Central memory CD8-positive, alpha-beta T cell (primary cell): ENCODE results near the gene KRTAP20-1.

Experiments used
- ATAC-seq: fragments of 150-1000 bp; cut with Tn5 transposase; replicated peaks from 2 replicates; pipeline ENCODE4 v1.10.0; 2022; ENCODE audit warnings: mild to moderate bottlenecking, moderate FRiP score, moderate number of reproducible peaks; ENCODE audit not compliant: poor library complexity, severe bottlenecking; ENCODE audit errors: extremely low read depth
- DNase-seq, 2 donors: peaks; one replicate each; pipeline ENCODE4 v3.0.0; 2021; ENCODE audit warnings: low spot score in 2 of 2
- H3K27ac Mint-ChIP-seq: one replicate; pipeline ENCODE4 v1.8.0; 2022; ENCODE audit warnings: low read depth, mild to moderate bottlenecking, moderate library complexity, mixed read lengths
- H3K27me3 Mint-ChIP-seq: one replicate; pipeline ENCODE4 v1.8.0; 2022; ENCODE audit warnings: mixed read lengths
- H3K36me3 Mint-ChIP-seq: one replicate; pipeline ENCODE4 v1.8.0; 2022; ENCODE audit warnings: mild to moderate bottlenecking, moderate library complexity, mixed read lengths; ENCODE audit not compliant: insufficient read depth
- H3K4me1 Mint-ChIP-seq: one replicate; pipeline ENCODE4 v1.8.0; 2022; ENCODE audit warnings: mixed read lengths
- H3K4me3 Mint-ChIP-seq: one replicate; pipeline ENCODE4 v1.8.0; 2022; ENCODE audit warnings: mild to moderate bottlenecking, moderate library complexity, mixed read lengths
- H3K9me3 Mint-ChIP-seq: one replicate; pipeline ENCODE4 v1.8.0; 2022; ENCODE audit warnings: mixed read lengths

Gene KRTAP20-1

DNA sequence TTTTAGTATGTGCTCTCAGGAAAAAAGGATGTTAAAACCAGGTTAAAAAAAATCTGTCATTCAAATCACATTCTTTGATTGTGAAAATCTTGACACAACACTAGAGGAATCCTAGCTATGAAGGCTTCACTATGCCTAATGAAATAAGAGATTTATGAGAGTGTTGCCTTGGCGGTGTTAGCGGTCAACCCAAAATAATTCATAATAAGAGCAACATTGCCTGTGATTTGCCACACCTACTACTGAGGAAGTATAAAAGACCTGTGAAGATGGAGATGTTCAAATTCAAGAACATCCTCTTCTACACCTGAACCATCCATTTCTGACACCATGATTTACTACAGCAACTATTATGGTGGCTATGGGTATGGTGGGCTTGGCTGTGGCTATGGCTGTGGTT lies at the start of gene KRTAP20-1:
Gene KRTAP20-1 (plus strand): TSS at position 301 of the 400 bp plus-strand sequence. CDS start 30 bp downstream, at position 331.
- H3K36me3 Mint-ChIP-seq, result no peaks in the 10 kb centered on the region
- no peak within 1 kb of the TSS for H3K27ac Mint-ChIP-seq
- no peak within 1 kb of the TSS for H3K4me3 Mint-ChIP-seq
- DNase-seq (no peak), ATAC-seq (no peak)
- no peaks in the 10 kb centered on the region for H3K4me1 Mint-ChIP-seq
- no peaks in the 10 kb centered on the region for H3K9me3 Mint-ChIP-seq
- H3K27me3 Mint-ChIP-seq, result no peaks in the 10 kb centered on the region

- Mint-ChIP-seq H3K4me3 (no peak overlapping the region), H3K27ac (no peak overlapping the region), H3K36me3 (no peaks in the 10 kb centered on the region), H3K4me1 (no peaks in the 10 kb centered on the region), H3K9me3 (peaks cover 11% of the 10 kb centered on the region), H3K27me3 (no peaks in the 10 kb centered on the region)
- no peak for DNase-seq
- no peak for ATAC-seq
Measured at GRCh38 chr21:30567617-30568016, 48.6 kb upstream of the KRTAP20-1 start.

- H3K4me3 Mint-ChIP-seq, result no peak overlapping the region
- no peaks in the 10 kb centered on the region for H3K4me1 Mint-ChIP-seq
- no peaks in the 10 kb centered on the region for H3K27me3 Mint-ChIP-seq
- no peak overlapping the region for H3K27ac Mint-ChIP-seq
- ATAC-seq (no peak), DNase-seq (no peak)
- H3K9me3 Mint-ChIP-seq, result peaks cover 4% of the 10 kb centered on the region
- H3K36me3 Mint-ChIP-seq, result no peaks in the 10 kb centered on the region
Measured at GRCh38 chr21:30577766-30578165, 38.5 kb upstream of the KRTAP20-1 start.

- no peak for DNase-seq
- Mint-ChIP-seq H3K9me3 (peaks cover 6% of the 10 kb centered on the region), H3K36me3 (no peaks in the 10 kb centered on the region), H3K4me1 (no peaks in the 10 kb centered on the region), H3K27me3 (no peaks in the 10 kb centered on the region), H3K27ac (no peak overlapping the region), H3K4me3 (no peak overlapping the region)
- no peak for ATAC-seq
Measured at GRCh38 chr21:30579346-30579745, 36.9 kb upstream of the KRTAP20-1 start.

DNA sequence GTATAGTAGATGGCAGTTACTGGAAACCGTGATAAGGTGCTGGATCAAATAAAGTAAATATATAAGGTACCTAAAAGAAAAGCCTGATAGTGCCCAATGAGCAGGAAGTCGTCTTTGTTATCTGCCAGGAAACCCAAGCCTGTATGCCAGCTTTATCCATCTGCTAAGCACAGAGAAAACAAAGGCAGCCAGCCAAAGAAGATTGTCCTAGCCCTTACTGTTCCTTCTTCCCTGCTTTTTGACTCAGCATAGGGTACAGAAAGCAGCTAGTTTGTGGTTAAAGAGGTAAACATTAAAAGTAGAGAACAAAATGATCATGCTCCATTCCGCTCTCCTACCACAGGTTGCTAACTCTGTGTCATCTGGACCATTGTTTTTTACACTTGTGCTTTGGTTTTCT lies 36.1 kb upstream of the KRTAP20-1 start:
- no peak for ATAC-seq
- no peak overlapping the region for H3K27ac Mint-ChIP-seq
- no peak overlapping the region for H3K4me3 Mint-ChIP-seq
- H3K9me3 Mint-ChIP-seq, result peaks cover 14% of the 10 kb centered on the region
- no peak for DNase-seq
- H3K36me3 Mint-ChIP-seq, result no peaks in the 10 kb centered on the region
- H3K4me1 Mint-ChIP-seq, result no peaks in the 10 kb centered on the region
- H3K27me3 Mint-ChIP-seq, result no peaks in the 10 kb centered on the region

DNA sequence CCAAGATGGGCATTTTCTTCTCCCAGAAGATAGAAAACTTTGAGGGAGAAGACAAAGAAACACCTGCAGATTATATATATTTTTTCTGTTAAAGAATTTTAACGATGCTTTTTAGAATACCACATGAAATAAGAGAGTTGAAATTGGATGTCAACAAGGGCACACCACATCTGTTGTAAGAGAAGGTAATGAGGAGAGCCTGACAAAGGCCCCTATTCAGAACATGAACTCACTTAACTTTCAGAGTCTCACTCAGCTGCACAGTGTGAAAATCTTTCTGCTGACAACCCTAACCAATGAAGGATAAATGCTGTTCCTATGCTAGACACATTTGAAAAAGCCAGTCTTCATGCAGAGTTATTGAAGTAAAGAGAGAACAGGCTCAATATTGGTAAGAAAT lies 33.4 kb upstream of the KRTAP20-1 start:
- Mint-ChIP-seq H3K27ac (no peak overlapping the region), H3K36me3 (no peaks in the 10 kb centered on the region), H3K9me3 (peaks cover 17% of the 10 kb centered on the region), H3K4me3 (no peak overlapping the region), H3K4me1 (no peaks in the 10 kb centered on the region), H3K27me3 (no peaks in the 10 kb centered on the region)
- DNase-seq (no peak), ATAC-seq (no peak)

DNA sequence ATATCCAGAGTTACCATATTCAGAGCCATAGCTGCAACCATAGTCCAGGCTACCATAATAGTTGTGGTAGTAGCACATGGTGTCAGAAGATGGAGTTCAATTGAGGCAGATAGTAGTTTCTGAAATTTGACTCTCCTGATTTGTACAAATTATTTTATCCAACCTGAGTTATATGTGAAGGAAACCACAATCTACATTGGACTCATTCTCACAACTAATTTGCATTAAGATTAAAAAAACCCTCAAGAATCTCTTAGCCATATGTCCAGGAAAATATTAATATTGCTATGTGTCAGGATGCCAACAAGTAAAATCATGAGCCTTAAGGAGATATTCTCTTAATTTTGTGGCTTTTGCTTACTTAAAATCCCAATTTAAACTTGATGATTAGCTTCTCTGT lies 25.9 kb upstream of the KRTAP20-1 start, which contains the start of gene KRTAP22-2:
Gene KRTAP22-2 (minus strand): TSS at position 101 of the 400 bp plus-strand sequence.
- Mint-ChIP-seq H3K27me3 (no peaks in the 10 kb centered on the region), H3K4me3 (no peak within 1 kb of the TSS), H3K9me3 (peaks cover 10% of the 10 kb centered on the region), H3K27ac (no peak within 1 kb of the TSS), H3K36me3 (no peaks in the 10 kb centered on the region), H3K4me1 (no peaks in the 10 kb centered on the region)
- no peak for DNase-seq
- no peak for ATAC-seq

DNA sequence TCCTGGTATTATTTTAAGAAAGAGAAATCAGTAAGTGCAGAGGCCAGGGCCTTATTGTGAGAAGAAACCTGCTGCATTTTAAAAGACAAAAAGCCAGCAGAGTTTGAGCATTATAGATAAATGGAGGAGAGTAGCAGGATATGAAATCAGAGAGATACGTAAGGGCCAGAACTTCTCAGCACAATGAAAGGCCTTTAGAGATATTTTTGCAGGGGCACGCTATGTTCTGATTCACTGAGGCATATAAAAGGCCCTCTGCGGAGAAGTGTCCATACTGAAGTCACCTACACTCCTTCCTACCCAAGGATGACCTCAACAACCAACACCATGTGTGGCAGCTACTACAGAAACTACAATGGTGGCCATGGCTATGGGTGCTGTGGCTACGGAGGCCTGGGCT lies 24.1 kb upstream of the KRTAP20-1 start, which contains the start of gene KRTAP6-3:
Gene KRTAP6-3 (plus strand): TSS at position 301 of the 400 bp plus-strand sequence. CDS start 6 bp downstream, at position 307.
- Mint-ChIP-seq H3K4me3 (no peak within 1 kb of the TSS), H3K36me3 (no peaks in the 10 kb centered on the region), H3K9me3 (peaks cover 10% of the 10 kb centered on the region), H3K4me1 (no peaks in the 10 kb centered on the region), H3K27me3 (no peaks in the 10 kb centered on the region), H3K27ac (no peak within 1 kb of the TSS)
- DNase-seq (no peak), ATAC-seq (no peak)

- H3K27ac Mint-ChIP-seq, result no peak within 1 kb of the TSS
- DNase-seq, result no peak
- H3K4me3 Mint-ChIP-seq, result no peak within 1 kb of the TSS
- H3K9me3 Mint-ChIP-seq, result peaks cover 18% of the 10 kb centered on the region
- ATAC-seq, result no peak
- H3K36me3 Mint-ChIP-seq, result no peaks in the 10 kb centered on the region
- no peaks in the 10 kb centered on the region for H3K4me1 Mint-ChIP-seq
- H3K27me3 Mint-ChIP-seq, result no peaks in the 10 kb centered on the region
Measured at GRCh38 chr21:30598802-30599201, 17.4 kb upstream of the KRTAP20-1 start, which contains the start of gene KRTAP6-2. KRTAP6-2 (minus strand) TSS chr21:30598902; CDS start chr21:30598874, 28 bp downstream.

- no peak within 1 kb of the TSS for H3K4me3 Mint-ChIP-seq
- ATAC-seq, result no peak
Measured at GRCh38 chr21:30600787-30601186, 15.4 kb upstream of the KRTAP20-1 start, which contains the start of gene KRTAP22-1. KRTAP22-1 (plus strand) TSS chr21:30601087.

DNA sequence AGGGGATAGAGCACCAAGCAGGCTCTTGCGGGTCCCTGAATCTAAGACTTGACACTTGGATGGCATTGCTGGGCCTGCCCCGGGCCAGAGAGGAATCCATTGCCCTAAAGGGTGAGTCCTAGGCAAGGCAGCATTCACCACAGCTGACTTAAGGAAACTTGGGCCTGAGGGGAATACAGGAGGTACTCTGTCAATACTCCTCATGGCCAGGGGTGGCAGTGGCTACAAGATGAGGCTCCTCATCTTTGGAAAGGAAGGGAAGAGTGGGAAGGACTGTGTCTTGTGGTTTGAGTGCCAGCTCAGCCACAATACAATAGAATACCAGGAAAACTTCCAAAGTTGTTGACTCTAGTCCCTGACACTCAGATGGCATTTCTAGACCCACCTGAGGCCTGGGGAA lies 10.3 kb upstream of the KRTAP20-1 start:
- Mint-ChIP-seq H3K36me3 (no peaks in the 10 kb centered on the region), H3K4me1 (no peaks in the 10 kb centered on the region), H3K9me3 (peaks cover 16% of the 10 kb centered on the region), H3K27me3 (no peaks in the 10 kb centered on the region), H3K27ac (no peak overlapping the region), H3K4me3 (no peak overlapping the region)
- DNase-seq (no peak), ATAC-seq (no peak)

More at GRCh38 chr21:30600787-30601186, 15.4 kb upstream of the KRTAP20-1 start, which contains the start of gene KRTAP22-1:
- Mint-ChIP-seq H3K36me3 (no peaks in the 10 kb centered on the region), H3K9me3 (peaks cover 13% of the 10 kb centered on the region), H3K4me1 (no peaks in the 10 kb centered on the region), H3K27me3 (no peaks in the 10 kb centered on the region), H3K27ac (no peak within 1 kb of the TSS)
- no peak for DNase-seq

- Mint-ChIP-seq H3K27ac (no peak overlapping the region), H3K4me3 (no peak overlapping the region), H3K9me3 (peaks cover 5% of the 10 kb centered on the region), H3K27me3 (no peaks in the 10 kb centered on the region), H3K36me3 (no peaks in the 10 kb centered on the region), H3K4me1 (no peaks in the 10 kb centered on the region)
- DNase-seq, result no peak
- ATAC-seq, result no peak
Measured at GRCh38 chr21:30612132-30612531, 4.1 kb upstream of the KRTAP20-1 start.

DNA sequence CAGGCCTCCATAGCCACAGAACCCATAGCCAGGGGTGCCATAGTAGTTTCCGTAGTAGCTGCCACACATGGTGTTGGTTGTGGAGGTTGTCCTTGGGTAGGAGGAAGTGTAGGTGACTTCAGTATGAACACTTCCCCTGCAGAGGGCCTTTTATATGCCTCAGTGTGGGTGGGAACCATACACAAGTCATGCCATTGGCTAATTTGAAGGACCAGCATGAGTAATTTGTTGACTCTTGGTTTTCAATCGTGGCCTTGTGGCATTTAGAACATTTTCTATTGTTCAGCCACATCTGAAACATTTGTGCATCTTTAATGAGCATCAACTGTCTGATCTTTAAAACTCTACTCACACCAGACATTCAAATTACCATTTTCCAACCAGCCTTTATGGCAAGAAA lies 2.4 kb upstream of the KRTAP20-1 start, which contains the start of gene KRTAP6-1:
Gene KRTAP6-1 (minus strand): TSS at position 95 of the 400 bp plus-strand sequence. CDS start 26 bp downstream, at position 69.
- peaks cover 5% of the 10 kb centered on the region for H3K9me3 Mint-ChIP-seq
- no peak for ATAC-seq
- H3K4me1 Mint-ChIP-seq, result no peaks in the 10 kb centered on the region
- DNase-seq, result no peak
- no peaks in the 10 kb centered on the region for H3K27me3 Mint-ChIP-seq
- H3K27ac Mint-ChIP-seq, result no peak within 1 kb of the TSS
- H3K4me3 Mint-ChIP-seq, result no peak within 1 kb of the TSS
- no peaks in the 10 kb centered on the region for H3K36me3 Mint-ChIP-seq
